HG02943 (cell line): ENCODE results near the gene ZNF365.
"Not testable (repeated sequence)": the region's sequence is repeated elsewhere in the genome, so short reads cannot be mapped to it uniquely, and the experiment has no call there.

Experiments
- ATAC-seq: cut with Tn5 transposase; IDR thresholded peaks from one replicate; pipeline ENCODE4 v1.9.1; 2021; ENCODE audit warnings: mild to moderate bottlenecking, low read depth, moderate library complexity; ENCODE audit not compliant: unreplicated experiment

ZNF365 gene

GRCh38 chr10:62373995-62374861, at the start of gene ZNF365:
Gene ZNF365, plus strand, starts transcription at chr10:62374369. Its CDS starts 1,825 bp downstream, at chr10:62376194.
- ATAC-seq, result no peak

- no peak for ATAC-seq
Measured at GRCh38 chr10:62326176-62326575, 48.0 kb upstream of the ZNF365 start.

- no peak for ATAC-seq
Measured at GRCh38 chr10:62327885-62328284, 46.3 kb upstream of the ZNF365 start.

- no peak for ATAC-seq
Measured at GRCh38 chr10:62330213-62330612, 44.0 kb upstream of the ZNF365 start.

- ATAC-seq, result no peak
Measured at GRCh38 chr10:62332406-62332805, 41.8 kb upstream of the ZNF365 start.

- no peak for ATAC-seq
Measured at GRCh38 chr10:62333135-62333889, 40.9 kb upstream of the ZNF365 start.

- ATAC-seq, result no peak
Measured at GRCh38 chr10:62333988-62334682, 40.0 kb upstream of the ZNF365 start.

GRCh38 chr10:62335326-62335725, 38.8 kb upstream of the ZNF365 start:
- no peak for ATAC-seq

- ATAC-seq, result no peak
Measured at GRCh38 chr10:62336404-62336803, 37.8 kb upstream of the ZNF365 start.

GRCh38 chr10:62341419-62341818, 32.8 kb upstream of the ZNF365 start:
- no peak for ATAC-seq

GRCh38 chr10:62343000-62343399, 31.2 kb upstream of the ZNF365 start:
- ATAC-seq, result no peak

GRCh38 chr10:62348029-62348428, 26.1 kb upstream of the ZNF365 start:
- ATAC-seq, result no peak

- no peak for ATAC-seq
Measured at GRCh38 chr10:62352356-62352970, 21.7 kb upstream of the ZNF365 start.

- no peak for ATAC-seq
Measured at GRCh38 chr10:62354916-62355315, 19.3 kb upstream of the ZNF365 start.

- ATAC-seq, result no peak
Measured at GRCh38 chr10:62356447-62356846, 17.7 kb upstream of the ZNF365 start.

- not testable (repeated sequence) for ATAC-seq
Measured at GRCh38 chr10:62358151-62358550, 16.0 kb upstream of the ZNF365 start.

GRCh38 chr10:62373639-62373994, 552 bp upstream of the ZNF365 start:
- ATAC-seq, result no peak

GRCh38 chr10:62374862-62375710, 917 bp downstream of the ZNF365 start:
- no peak for ATAC-seq

GRCh38 chr10:62376071-62377025, 2.2 kb downstream of the ZNF365 start:
- ATAC-seq, result no peak
